Measurements from ENCODE around the gene IRS4. TPM values are rescaled to one million over a fixed set of nuclear protein-coding genes. Genes with fewer than 3 reads are reported as not detected.

Gene IRS4
- not detected for total RNA-seq

DNA sequence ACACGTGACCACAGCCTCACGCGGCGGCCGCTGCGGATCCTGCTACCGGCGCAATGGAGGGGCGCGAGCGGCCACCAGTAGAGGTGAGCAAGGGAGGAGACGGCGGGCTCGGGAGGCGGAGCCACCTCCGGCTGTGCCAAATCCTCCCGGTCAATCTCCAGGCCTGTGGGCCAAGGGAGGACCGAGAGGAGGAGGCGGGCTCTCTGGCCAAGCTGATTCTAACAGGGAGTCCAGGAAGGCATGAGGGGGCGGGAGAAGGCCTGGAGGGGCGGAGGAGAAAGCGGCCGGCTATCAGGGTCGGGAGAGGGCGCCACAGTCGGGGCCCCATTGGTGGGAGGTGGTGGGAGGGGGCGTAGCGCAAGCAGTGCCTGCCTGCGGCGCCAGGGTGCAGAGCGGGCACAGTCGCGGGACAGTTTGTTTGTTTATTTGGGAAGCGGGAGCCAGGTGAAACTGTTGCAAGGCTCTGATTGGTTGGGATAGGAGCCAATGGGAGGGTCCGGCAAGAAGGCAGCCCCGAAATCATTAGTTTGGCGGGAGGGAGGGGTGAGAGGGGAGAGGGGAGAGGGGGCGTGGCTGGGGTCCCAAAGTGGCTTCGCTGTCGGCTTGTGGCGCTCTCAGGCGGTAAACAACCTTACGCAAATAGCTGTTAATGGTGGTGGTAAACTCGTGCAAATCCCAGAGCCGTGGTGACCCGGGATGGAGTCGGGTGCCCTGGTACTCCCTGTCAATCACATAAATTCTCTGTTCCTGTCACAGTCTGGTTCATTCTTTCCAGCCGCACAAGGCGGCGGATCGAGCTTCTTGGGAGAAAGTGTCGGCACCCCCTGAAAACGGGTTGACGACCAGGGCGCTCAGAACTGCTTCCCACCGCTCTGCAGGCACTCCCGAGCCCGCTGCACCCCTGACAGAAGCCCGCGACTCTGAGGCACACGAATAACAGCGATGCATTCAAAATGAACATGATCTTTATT lies at the start of gene IRS4:
IRS4 (minus strand) TSS at position 55 of the 971 bp plus-strand sequence.
- POLR2A ChIA-PET: no interaction called here
- CTCF ChIA-PET: no interaction called here
- no peaks in the 10 kb centered on the region for H3K4me1 Mint-ChIP-seq
- H3K36me3 Mint-ChIP-seq (ENCODE audit: low read depth): no peaks in the 10 kb centered on the region
- H3K9me3 Mint-ChIP-seq: no peaks in the 10 kb centered on the region
- no peak for DNase-seq
- no peak within 1 kb of the TSS for H3K27ac Mint-ChIP-seq
- H3K27me3 Mint-ChIP-seq: peaks cover 27% of the 10 kb centered on the region
- H3K4me3 Mint-ChIP-seq: no peak within 1 kb of the TSS

DNA sequence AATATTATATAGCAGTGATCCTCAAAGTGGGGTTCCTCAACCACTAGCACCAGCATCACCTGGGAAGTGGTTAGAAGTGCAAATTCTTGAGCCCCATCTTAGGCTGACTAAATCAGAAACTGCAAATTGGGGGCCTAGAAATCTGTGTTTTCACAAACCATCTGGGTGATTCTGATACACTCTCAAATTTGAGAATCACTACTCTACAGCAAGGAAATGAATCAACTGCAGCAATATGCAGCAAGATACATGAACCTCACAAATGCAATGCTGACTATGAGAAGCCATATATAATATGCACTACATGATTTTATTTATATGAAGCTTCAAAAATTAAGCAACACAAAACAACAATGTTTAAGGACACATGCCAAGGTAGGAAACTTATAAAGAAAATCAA lies 36.2 kb upstream of the IRS4 start:
- H3K27ac Mint-ChIP-seq: no peak overlapping the region
- DNase-seq: no peak
- no peaks in the 10 kb centered on the region for H3K9me3 Mint-ChIP-seq
- no peaks in the 10 kb centered on the region for H3K36me3 Mint-ChIP-seq (ENCODE audit: low read depth)
- H3K4me1 Mint-ChIP-seq: no peaks in the 10 kb centered on the region
- ChIA-PET POLR2A (no interaction called here), CTCF (no interaction called here)
- no peak overlapping the region for H3K4me3 Mint-ChIP-seq
- H3K27me3 Mint-ChIP-seq: no peaks in the 10 kb centered on the region

DNA sequence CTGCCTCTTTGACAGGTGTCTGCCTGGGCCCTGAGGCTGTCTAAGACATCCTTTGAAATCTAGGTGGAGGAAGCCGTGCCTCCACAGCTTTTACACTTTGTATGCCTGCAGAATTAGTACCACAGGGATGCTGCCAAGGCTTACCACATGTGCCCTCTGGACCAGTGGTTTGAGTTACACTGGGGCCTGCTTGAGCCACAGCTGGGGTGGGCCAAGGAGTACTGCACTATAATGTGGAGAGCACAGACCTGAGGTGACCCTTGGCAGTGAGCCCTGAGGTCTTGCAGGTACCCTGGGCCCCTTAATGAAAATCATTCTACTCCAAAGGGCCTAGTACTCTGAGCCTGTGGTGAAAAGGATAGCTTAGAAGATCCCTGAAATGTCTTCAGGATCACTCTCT lies 27.2 kb upstream of the IRS4 start:
- DNase-seq: no peak
- ChIA-PET POLR2A (no interaction called here), CTCF (no interaction called here)
- Mint-ChIP-seq H3K4me3 (no peak overlapping the region), H3K27me3 (no peaks in the 10 kb centered on the region), H3K4me1 (no peaks in the 10 kb centered on the region), H3K27ac (no peak overlapping the region), H3K36me3 (ENCODE audit: low read depth) (no peaks in the 10 kb centered on the region), H3K9me3 (no peaks in the 10 kb centered on the region)

DNA sequence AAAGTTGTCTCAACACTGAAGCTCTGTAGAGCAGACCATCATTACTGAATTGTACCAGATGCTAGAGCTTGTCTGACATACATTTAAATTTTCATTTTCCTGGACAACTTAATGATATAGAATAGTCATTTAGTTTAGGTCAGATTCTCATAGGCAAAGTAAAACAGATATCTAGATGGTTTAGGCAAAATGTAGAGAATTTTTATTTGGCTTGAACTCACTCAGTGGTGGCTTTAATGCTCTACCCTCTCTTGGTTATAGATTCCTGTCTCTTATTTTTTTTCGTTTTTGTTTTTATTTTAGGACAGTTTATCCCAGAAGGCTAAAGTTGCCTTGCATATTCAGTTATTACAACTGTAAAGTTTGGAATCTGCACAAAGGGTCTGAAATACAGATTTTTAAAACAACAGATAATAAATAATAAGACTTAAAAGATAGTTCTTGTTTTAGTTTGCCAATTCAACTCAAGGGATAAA lies 4.0 kb upstream of the IRS4 start:
- Mint-ChIP-seq H3K4me3 (no peak overlapping the region), H3K36me3 (ENCODE audit: low read depth) (no peaks in the 10 kb centered on the region), H3K27ac (no peak overlapping the region), H3K4me1 (no peaks in the 10 kb centered on the region), H3K27me3 (peaks cover 8% of the 10 kb centered on the region), H3K9me3 (no peaks in the 10 kb centered on the region)
- ChIA-PET CTCF (no interaction called here), POLR2A (no interaction called here)
- DNase-seq: no peak

DNA sequence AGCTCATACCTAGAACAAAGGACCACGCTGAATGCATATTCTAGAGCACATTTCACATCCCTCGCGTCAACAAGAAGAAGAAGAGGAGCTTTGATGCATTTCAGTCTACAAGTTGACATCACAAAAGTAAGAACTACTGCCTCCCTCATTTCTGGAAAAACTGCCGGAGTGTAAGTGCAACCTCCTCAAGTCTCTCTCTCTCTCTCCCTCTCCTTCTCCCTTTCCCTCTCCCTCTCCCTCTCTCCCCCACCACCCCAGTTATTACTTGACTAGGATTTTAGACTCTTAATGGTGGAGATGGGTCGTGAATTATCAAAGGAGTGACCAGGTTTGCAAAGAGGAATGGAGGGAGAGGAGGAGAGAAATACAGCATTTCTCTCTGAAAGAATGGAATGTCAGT lies 1.4 kb upstream of the IRS4 start:
- H3K4me3 Mint-ChIP-seq: no peak overlapping the region
- H3K27me3 Mint-ChIP-seq: peaks cover 20% of the 10 kb centered on the region
- DNase-seq: no peak
- no peaks in the 10 kb centered on the region for H3K9me3 Mint-ChIP-seq
- ChIA-PET CTCF (no interaction called here), POLR2A (no interaction called here)
- no peaks in the 10 kb centered on the region for H3K36me3 Mint-ChIP-seq (ENCODE audit: low read depth)
- no peaks in the 10 kb centered on the region for H3K4me1 Mint-ChIP-seq
- H3K27ac Mint-ChIP-seq: no peak overlapping the region

DNA sequence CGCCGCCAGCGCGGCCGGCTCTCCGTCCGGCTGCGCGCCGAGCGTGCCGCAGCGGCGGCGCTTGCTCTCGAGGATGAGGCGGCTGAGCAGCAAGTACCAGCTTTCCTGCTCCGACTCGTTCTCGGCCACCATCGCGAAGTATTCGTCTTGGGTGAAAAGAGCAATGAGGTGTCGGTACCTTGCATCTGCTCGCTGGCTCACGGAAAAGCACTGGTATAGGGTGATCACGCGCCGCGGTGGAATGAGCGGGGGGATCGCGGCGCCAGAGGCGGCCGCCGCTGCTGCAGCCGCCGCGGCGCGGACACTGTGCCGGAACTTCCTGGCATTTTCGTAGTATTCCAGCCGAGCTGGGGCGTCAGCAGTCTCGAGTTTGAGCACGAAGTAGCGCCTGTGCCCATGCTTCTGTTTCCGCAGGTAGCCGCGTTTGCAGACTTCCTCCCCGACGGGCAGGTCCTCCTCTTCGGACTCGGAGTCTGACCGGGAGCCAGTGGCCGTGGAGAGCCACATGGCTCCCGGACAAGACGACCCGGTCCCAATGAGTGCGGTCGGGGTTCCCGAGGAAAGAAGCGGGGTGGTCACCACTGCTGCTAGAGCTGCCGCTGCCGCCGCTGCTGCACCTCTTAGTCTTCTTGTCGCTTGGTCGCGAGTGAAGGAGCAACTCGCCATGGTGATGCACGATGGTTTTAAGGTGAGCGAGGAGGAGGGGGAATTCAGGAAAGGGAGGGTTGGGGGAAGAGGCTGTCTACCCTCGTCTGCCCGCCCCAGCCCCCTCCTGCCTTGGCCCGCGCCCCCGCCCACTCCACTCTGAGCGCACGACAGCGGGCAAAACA lies 469 bp downstream of the IRS4 start:
- no peaks in the 10 kb centered on the region for H3K9me3 Mint-ChIP-seq
- H3K4me1 Mint-ChIP-seq: no peaks in the 10 kb centered on the region
- no peak overlapping the region for H3K27ac Mint-ChIP-seq
- DNase-seq: no peak
- H3K27me3 Mint-ChIP-seq: peaks cover 28% of the 10 kb centered on the region
- no peak overlapping the region for H3K4me3 Mint-ChIP-seq
- ChIA-PET POLR2A (no interaction called here), CTCF (no interaction called here)
- H3K36me3 Mint-ChIP-seq (ENCODE audit: low read depth): no peaks in the 10 kb centered on the region

DNA sequence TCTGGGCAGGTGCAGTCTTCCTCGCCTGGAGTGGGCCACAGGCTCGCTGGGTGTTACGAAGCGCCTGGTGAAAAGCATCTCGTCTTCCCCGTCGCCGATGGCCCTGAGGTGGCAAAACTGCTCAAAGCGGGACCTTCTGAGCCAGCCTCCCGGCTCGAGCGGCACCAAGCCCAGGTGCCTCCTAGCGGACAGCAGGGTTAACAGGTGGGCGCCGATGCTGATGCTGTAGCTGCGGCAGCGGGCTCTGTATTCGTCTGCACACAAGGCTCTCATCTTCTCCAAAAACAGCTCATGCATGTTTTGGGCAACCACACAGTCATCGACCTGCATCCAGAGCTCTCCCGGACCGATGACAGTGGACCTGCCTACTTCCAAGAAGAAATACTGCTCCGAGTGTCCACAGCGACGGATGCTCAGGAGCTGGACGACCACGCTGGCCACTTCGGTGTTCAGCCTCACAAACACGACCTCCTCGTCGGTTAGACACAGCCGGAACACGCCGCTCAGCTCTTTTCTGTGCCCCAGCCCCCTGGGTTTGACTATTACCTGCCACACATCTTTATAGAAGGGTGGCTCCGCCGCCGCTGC lies 1.2 kb downstream of the IRS4 start:
- Mint-ChIP-seq H3K27me3 (peaks cover 31% of the 10 kb centered on the region), H3K36me3 (ENCODE audit: low read depth) (no peaks in the 10 kb centered on the region), H3K4me1 (no peaks in the 10 kb centered on the region), H3K9me3 (no peaks in the 10 kb centered on the region), H3K4me3 (no peak overlapping the region), H3K27ac (no peak overlapping the region)
- ChIA-PET CTCF (no interaction called here), POLR2A (no interaction called here)
- no peak for DNase-seq

DNA sequence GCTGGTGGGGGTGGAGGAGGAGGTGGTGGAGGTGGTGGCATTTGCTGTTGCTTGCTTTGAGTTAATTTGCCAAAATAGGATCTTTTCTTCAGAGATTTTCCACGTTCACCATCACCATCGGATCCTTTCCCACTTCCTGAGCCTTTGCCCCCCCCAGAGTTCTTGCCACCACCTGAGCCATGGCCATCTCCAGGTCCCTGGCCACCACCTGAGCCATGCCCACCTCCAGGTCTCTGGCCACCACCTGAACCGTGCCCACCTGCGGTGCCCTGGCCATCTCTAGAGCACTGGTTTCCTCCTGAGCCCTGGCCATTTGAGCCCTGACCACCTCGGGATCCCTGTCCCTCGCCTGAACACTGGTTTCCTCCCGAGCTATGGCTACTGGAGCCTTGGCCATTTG lies 1.9 kb downstream of the IRS4 start:
- Mint-ChIP-seq H3K4me1 (no peaks in the 10 kb centered on the region), H3K27me3 (peaks cover 31% of the 10 kb centered on the region), H3K4me3 (no peak overlapping the region), H3K9me3 (no peaks in the 10 kb centered on the region), H3K36me3 (ENCODE audit: low read depth) (no peaks in the 10 kb centered on the region), H3K27ac (no peak overlapping the region)
- CTCF ChIA-PET: no interaction called here
- no peak for DNase-seq
- POLR2A ChIA-PET: no interaction called here

DNA sequence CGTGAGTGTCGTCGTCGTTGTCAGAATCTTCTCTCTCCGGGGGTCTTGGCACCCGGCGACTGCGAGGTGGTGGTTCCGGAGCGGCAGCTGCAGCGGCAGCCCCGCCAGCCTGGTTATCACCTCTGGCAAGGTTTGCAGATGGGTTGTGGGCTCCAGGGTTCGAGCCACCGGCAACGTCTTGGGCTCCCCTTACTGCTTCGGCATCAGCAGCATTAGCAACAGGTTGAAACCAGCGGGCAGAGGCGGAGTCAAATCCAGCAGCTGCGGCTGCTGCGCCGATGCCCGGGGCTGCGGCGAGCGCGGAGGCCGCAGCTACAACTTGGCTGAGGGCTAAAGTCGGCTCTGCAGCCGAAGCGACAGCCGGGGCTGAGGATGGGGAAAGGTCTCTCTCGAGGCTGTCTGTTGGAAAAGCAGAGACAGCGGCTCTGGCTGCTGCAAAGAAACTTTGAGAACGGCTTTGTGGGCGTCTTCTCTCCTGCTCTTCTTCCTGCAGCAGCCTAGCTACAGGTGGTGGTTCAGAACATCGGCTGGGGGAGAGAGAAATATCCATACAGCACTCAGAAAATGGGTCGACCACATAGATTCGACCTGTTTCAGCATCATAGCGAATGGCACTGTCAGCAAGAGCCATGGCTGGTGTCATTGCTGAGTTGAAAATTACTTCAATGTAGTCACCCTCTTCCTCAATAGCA lies 3.6 kb downstream of the IRS4 start:
- Mint-ChIP-seq H3K4me1 (no peaks in the 10 kb centered on the region), H3K9me3 (no peaks in the 10 kb centered on the region), H3K4me3 (no peak overlapping the region), H3K36me3 (ENCODE audit: low read depth) (no peaks in the 10 kb centered on the region), H3K27ac (no peak overlapping the region), H3K27me3 (peaks cover 27% of the 10 kb centered on the region)
- ChIA-PET POLR2A (no interaction called here), CTCF (no interaction called here)
- DNase-seq: no peak

DNA sequence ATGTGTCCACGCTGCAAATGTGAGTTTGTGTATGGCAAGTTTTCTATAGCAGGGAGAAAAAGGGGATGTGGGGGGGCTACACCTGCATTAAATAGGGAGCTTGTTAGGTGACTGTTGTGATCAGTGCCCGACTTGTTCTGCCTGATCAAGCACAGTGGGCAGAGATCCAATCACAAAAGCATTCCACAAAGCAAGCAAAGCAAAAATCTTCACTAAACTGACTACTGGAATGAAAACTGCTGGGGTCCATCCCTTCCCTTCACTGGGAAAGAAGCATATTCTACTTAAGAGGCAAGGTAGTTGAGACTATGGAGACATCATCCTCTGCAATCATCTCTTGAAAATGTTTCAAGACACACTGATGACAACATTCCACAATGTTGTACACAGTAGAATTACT lies 5.2 kb downstream of the IRS4 start:
- Mint-ChIP-seq H3K4me1 (no peaks in the 10 kb centered on the region), H3K9me3 (no peaks in the 10 kb centered on the region), H3K36me3 (ENCODE audit: low read depth) (no peaks in the 10 kb centered on the region), H3K4me3 (no peak overlapping the region), H3K27ac (no peak overlapping the region), H3K27me3 (peaks cover 24% of the 10 kb centered on the region)
- DNase-seq: no peak
- ChIA-PET POLR2A (no interaction called here), CTCF (no interaction called here)

DNA sequence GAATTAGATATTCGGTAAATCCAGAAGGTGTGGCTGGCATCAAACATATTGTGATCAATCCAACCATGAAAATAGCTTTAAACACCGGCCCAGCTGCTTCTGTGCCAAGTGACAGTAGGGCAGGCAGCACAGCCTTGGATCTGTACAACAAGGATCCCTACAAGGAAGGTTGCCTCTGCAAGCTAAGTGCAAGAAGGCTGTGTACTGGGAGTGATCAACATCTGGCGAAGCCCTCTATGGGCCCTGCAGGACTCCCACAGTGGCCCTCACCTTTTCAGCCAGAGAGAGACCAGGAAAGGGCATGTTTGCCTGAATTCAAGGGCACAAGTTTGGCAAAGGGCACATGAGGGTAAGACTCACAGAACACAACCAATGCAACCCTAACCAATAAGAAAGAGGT lies 9.6 kb downstream of the IRS4 start:
- ChIA-PET POLR2A (no interaction called here), CTCF (no interaction called here)
- DNase-seq: no peak
- H3K27me3 Mint-ChIP-seq: peaks cover 4% of the 10 kb centered on the region
- H3K4me3 Mint-ChIP-seq: no peak overlapping the region
- H3K9me3 Mint-ChIP-seq: no peaks in the 10 kb centered on the region
- no peak overlapping the region for H3K27ac Mint-ChIP-seq
- H3K36me3 Mint-ChIP-seq (ENCODE audit: low read depth): no peaks in the 10 kb centered on the region
- H3K4me1 Mint-ChIP-seq: no peaks in the 10 kb centered on the region

DNA sequence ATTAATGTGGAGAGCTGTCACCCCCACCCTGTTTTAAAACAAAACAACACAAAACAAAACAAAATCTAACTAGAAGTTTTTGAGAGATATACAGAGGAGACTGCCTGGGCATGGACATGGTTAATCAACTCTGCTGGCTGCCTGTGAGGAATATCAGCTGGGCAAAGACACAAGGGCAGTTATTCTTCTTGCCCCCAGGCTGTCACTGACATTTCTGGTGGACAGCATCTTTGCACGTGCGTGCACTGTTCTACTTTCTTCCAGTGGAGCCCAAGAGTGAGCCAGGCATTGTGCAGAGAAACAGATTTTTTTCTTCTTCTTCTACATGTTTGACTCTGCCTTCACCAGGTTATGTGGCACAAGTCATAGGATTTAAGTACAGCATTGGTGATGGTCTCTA lies 13.8 kb downstream of the IRS4 start:
- ChIA-PET POLR2A (no interaction called here), CTCF (no interaction called here)
- Mint-ChIP-seq H3K4me1 (no peaks in the 10 kb centered on the region), H3K36me3 (ENCODE audit: low read depth) (no peaks in the 10 kb centered on the region), H3K9me3 (no peaks in the 10 kb centered on the region), H3K4me3 (no peak overlapping the region), H3K27ac (no peak overlapping the region), H3K27me3 (no peaks in the 10 kb centered on the region)
- no peak for DNase-seq

DNA sequence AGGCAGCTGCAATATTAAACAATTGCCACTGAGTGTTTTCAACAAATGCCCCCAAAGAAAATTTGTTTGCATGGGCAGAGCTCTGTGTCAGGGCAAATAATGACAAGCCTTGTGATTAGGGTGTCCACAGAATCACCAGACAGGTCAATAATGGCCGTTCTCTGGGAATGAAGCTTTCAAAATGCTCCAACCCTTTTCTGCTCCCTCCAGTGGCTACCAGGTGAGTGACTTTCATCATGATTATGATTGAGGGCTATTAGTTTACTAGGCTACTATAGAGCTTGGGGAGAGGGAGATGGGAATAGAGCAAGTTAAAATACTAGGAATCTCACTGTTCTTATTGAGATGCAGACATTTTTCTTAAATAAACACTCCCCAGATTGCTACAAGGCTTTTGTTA lies 23.5 kb downstream of the IRS4 start:
- DNase-seq: no peak
- no peak overlapping the region for H3K4me3 Mint-ChIP-seq
- ChIA-PET POLR2A (no interaction called here), CTCF (no interaction called here)
- no peaks in the 10 kb centered on the region for H3K4me1 Mint-ChIP-seq
- H3K27me3 Mint-ChIP-seq: no peaks in the 10 kb centered on the region
- no peaks in the 10 kb centered on the region for H3K36me3 Mint-ChIP-seq (ENCODE audit: low read depth)
- H3K9me3 Mint-ChIP-seq: no peaks in the 10 kb centered on the region
- H3K27ac Mint-ChIP-seq: no peak overlapping the region
